CD4-positive, alpha-beta T cell treated with Interleukin-6 for 4 hours (primary cell): ENCODE data around the gene LRP1-AS.

Experiments used
- DNase-seq: peaks from one replicate; pipeline ENCODE4 v3.0.0-alpha.2; 2020; ENCODE audit warnings: mixed read lengths

LRP1-AS gene

DNA sequence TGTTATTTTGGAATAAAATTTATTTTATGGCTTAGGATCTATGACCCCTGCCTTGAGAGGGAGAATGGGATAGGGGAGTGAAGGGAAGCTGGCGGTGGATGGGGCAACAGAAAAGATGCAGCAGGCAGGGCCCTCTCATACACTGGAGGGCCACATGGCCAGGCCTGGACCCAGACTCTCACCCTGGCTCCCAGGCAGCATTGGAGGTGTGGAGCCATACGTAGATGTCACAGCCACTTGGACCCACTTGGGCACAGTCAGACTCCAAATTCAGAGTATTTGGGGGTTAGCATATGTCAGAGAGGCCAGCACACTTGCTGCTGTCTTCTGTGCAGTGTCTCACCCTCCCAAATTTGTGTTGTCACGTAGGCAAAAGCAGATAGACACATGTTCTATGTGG lies 52.0 kb downstream of the LRP1-AS start:
- DNase-seq, result no peak
